IMR-90 (cell line): ENCODE results near the gene RERE. TPM values are rescaled to one million over a fixed set of nuclear protein-coding genes. Genes with fewer than 3 reads are reported as not detected.
A peak's percentile ranks its signal among the peaks of the same experiment; 100 is the strongest.

Source experiments
- ATAC-seq: fragments of 200-7000 bp; cut with Tn5 transposase; 2 replicates; pipeline ENCODE4 v1.9.1; 2020; ENCODE audit warnings: low read depth, mild to moderate bottlenecking, moderate library complexity
- BruUV-seq: library from RNA; stranded (reverse); fragments of 400-500 nt; replicated peaks from 2 replicates; lab custom pipeline; 2021; lab: Mats Ljungman, UMichigan
- CTCF ChIA-PET: fragments of 300-600 bp; formaldehyde crosslinking; extraction: SDS; loops from one replicate; lab custom pipeline; 2021; ENCODE audit warnings: antibody characterized with exemption; lab: Yijun Ruan, JAX
- POLR2A ChIA-PET: fragments of 300-600 bp; sonication (Branson Sonifier 250); formaldehyde crosslinking; loops from one replicate; lab custom pipeline; 2022; ENCODE audit warnings: antibody characterized with exemption; ENCODE audit not compliant: unreplicated experiment; lab: Charles Lee
- DNase-seq: peaks from one replicate; pipeline ENCODE4 v3.0.0; 2013
- H2AFZ ChIP-seq: replicated peaks from 2 replicates; pipeline ENCODE3; 2013; ENCODE audit warnings: low read length, mild to moderate bottlenecking; ENCODE audit not compliant: poor library complexity
- H2AK5ac ChIP-seq: 2 replicates; pipeline ENCODE4 v1.6.1; 2013; ENCODE audit warnings: low read depth, low read length, inconsistent platforms
- H2AK9ac ChIP-seq: replicated peaks from 2 replicates; pipeline ENCODE3; 2013; ENCODE audit warnings: mild to moderate bottlenecking, low read depth, low read length, moderate library complexity; ENCODE audit not compliant: poor library complexity
- H2BK120ac ChIP-seq: 2 replicates; pipeline ENCODE4 v1.6.1; 2013; ENCODE audit warnings: low read depth, low read length, inconsistent platforms
- H2BK15ac ChIP-seq: 3 replicates; pipeline ENCODE4 v1.6.1; 2013; ENCODE audit warnings: low read depth, low read length, inconsistent platforms
- H2BK20ac ChIP-seq: 2 replicates; pipeline ENCODE4 v1.6.1; 2013; ENCODE audit warnings: low read depth, mild to moderate bottlenecking, inconsistent platforms, low read length, moderate library complexity
- H2BK5ac ChIP-seq: 2 replicates; pipeline ENCODE4 v1.6.1; 2013; ENCODE audit warnings: mild to moderate bottlenecking, low read depth, low read length, inconsistent platforms; ENCODE audit not compliant: poor library complexity, severe bottlenecking
- H3K14ac ChIP-seq: replicated peaks from 2 replicates; pipeline ENCODE4 v1.6.1; 2013; ENCODE audit warnings: low read depth, low read length, inconsistent platforms
- H3K18ac ChIP-seq: 2 replicates; pipeline ENCODE4 v1.6.1; 2013; ENCODE audit warnings: low read depth, low read length, control low read depth
- H3K23ac ChIP-seq: 2 replicates; pipeline ENCODE4 v1.6.1; 2013; ENCODE audit warnings: low read depth, low read length, inconsistent platforms
- H3K27ac ChIP-seq: 2 replicates; pipeline ENCODE4 v1.5.1; 2013; ENCODE audit warnings: mild to moderate bottlenecking, control low read depth, low read length; ENCODE audit not compliant: insufficient read depth
- H3K27me3 ChIP-seq: 2 replicates; pipeline ENCODE4 v1.6.1; 2013; ENCODE audit warnings: low read length; ENCODE audit not compliant: control insufficient read depth, insufficient read depth
- H3K36me3 ChIP-seq: 2 replicates; pipeline ENCODE4 v1.6.1; 2013; ENCODE audit warnings: low read length, mixed read lengths; ENCODE audit not compliant: control insufficient read depth, insufficient read depth
- H3K4ac ChIP-seq: 2 replicates; pipeline ENCODE4 v1.6.1; 2013; ENCODE audit warnings: low read depth, low read length, inconsistent platforms
- H3K4me1 ChIP-seq: 2 replicates; pipeline ENCODE4 v1.6.1; 2013; ENCODE audit warnings: low read length, mixed read lengths; ENCODE audit not compliant: control insufficient read depth, insufficient read depth
- H3K4me2 ChIP-seq: 2 replicates; pipeline ENCODE4 v1.6.1; 2013; ENCODE audit warnings: low read depth, mild to moderate bottlenecking, control low read depth, low read length, moderate library complexity
- H3K4me3 ChIP-seq: 2 replicates; pipeline ENCODE4 v1.5.1; 2013; ENCODE audit warnings: low read depth, mild to moderate bottlenecking, control low read depth, low read length, moderate library complexity; ENCODE audit not compliant: insufficient read depth
- H3K56ac ChIP-seq: 2 replicates; pipeline ENCODE4 v1.6.1; 2013; ENCODE audit warnings: low read length, inconsistent platforms; ENCODE audit not compliant: insufficient read depth; ENCODE audit errors: extremely low read depth
- H3K79me1 ChIP-seq, 2 experiments: 2 replicates each; pipeline ENCODE4 v1.6.1; 2013; ENCODE audit warnings: low read length in 2 of 2, inconsistent platforms in 1 of 2, low read depth in 1 of 2
- H3K9ac ChIP-seq: 2 replicates; pipeline ENCODE4 v1.6.1; 2013; ENCODE audit warnings: low read depth, low read length, control low read depth
- H3K9me1 ChIP-seq: 2 replicates; pipeline ENCODE4 v1.6.1; 2013; ENCODE audit warnings: low read length, inconsistent platforms; ENCODE audit not compliant: insufficient read depth
- H3K9me3 ChIP-seq: 2 replicates; pipeline ENCODE4 v1.6.1; 2013; ENCODE audit warnings: low read length; ENCODE audit not compliant: control insufficient read depth, insufficient read depth
- H4K20me1 ChIP-seq: 2 replicates; pipeline ENCODE4 v1.6.1; 2013; ENCODE audit warnings: low read length, inconsistent platforms; ENCODE audit not compliant: insufficient read depth
- H4K5ac ChIP-seq: 2 replicates; pipeline ENCODE4 v1.6.1; 2013; ENCODE audit warnings: mild to moderate bottlenecking, low read depth, low read length, control low read depth
- H4K8ac ChIP-seq, 2 experiments: 2 replicates each; pipeline ENCODE4 v1.6.1; 2013; ENCODE audit warnings: low read depth in 2 of 2, low read length in 2 of 2, control low read depth in 1 of 2, inconsistent platforms in 1 of 2
- H4K91ac ChIP-seq: 2 replicates; pipeline ENCODE4 v1.6.1; 2013; ENCODE audit warnings: low read depth, low read length, inconsistent platforms; ENCODE audit not compliant: insufficient read depth
- BHLHE40 ChIP-seq: fragments of 150-350 bp; IDR thresholded peaks from 2 replicates; pipeline ENCODE4 v1.6.1; 2016; ENCODE audit warnings: mild to moderate bottlenecking, low read depth, low read length
- CEBPB ChIP-seq: IDR thresholded peaks from 2 replicates; pipeline ENCODE4 v1.6.1; 2012; ENCODE audit warnings: low read depth, low read length, improper control_type of control experiment
- CHD1 ChIP-seq: IDR thresholded peaks from 2 replicates; pipeline ENCODE4 v1.6.1; 2012; ENCODE audit warnings: low read depth, low read length, improper control_type of control experiment
- FOS ChIP-seq: fragments of 150-350 bp; IDR thresholded peaks from 2 replicates; pipeline ENCODE4 v1.6.1; 2016; ENCODE audit warnings: low read depth, low read length
- MAZ ChIP-seq: IDR thresholded peaks from 2 replicates; pipeline ENCODE4 v1.6.1; 2012; ENCODE audit warnings: low read depth, mild to moderate bottlenecking, low read length, improper control_type of control experiment, moderate library complexity, borderline replicate concordance
- NFE2L2 ChIP-seq: fragments of 150-350 bp; IDR thresholded peaks from 2 replicates; pipeline ENCODE4 v1.6.1; 2016; ENCODE audit warnings: low read depth, mild to moderate bottlenecking, low read length
- POLR2A ChIP-seq: IDR thresholded peaks from 2 replicates; pipeline ENCODE4 v1.6.1; 2012; ENCODE audit warnings: mild to moderate bottlenecking, low read depth, low read length
- SMC3 ChIP-seq: fragments of 150-350 bp; IDR thresholded peaks from 2 replicates; pipeline ENCODE4 v1.6.1; 2016; ENCODE audit warnings: low read depth, mild to moderate bottlenecking, antibody characterized with exemption, low read length, moderate library complexity
- WGBS, 2 experiments: methylation state at CpG; one replicate each; pipeline versions ENCODE4 v1.1.5 to v1.1.7; 2013; ENCODE audit warnings: missing lambda C conversion rate in 2 of 2; ENCODE audit not compliant: insufficient read length in 1 of 2; ENCODE audit errors: extremely low coverage in 2 of 2; 5-methylcytosine and 5-hydroxymethylcytosine counted together
- dilution Hi-C: fragments of 300-500 bp; cut with HindIII; formaldehyde crosslinking; loops from one replicate; pipeline ENCODE4 v1.14.3; 2018; ENCODE audit warnings: low sequenced_read_pairs; ENCODE audit not compliant: unreplicated experiment
- in situ Hi-C: fragments of 300-500 bp; cut with MboI; formaldehyde crosslinking; loops from 3 replicates; pipeline ENCODE4 v1.14.3; 2019; ENCODE audit warnings: low sequenced_read_pairs, inconsistent platforms, mixed read lengths
- intact Hi-C: fragments of 100-400 bp; cut with micrococcal nuclease; formaldehyde crosslinking; loops from 2 replicates; pipeline ENCODE4 v1.10.0; 2022
- polyA plus RNA-seq, 3 experiments: library from polyadenylated mRNA; depleted of rRNA; stranded (reverse); fragments of >200 nt; gene quantifications; 2 replicates each; pipeline ENCODE4 v1.2.3, GENCODE V29; 2012; ENCODE audit warnings: low replicate concordance in 1 of 3
- total RNA-seq: library from RNA; depleted of rRNA; stranded (reverse); fragments of >200 nt; gene quantifications from 2 replicates; pipeline ENCODE4 v1.2.3, GENCODE V29; 2012
- TF ChIP-seq, protein P1 (sequence below): fragments of 150-350 bp; IDR thresholded peaks from 2 replicates; pipeline ENCODE4 v1.6.1; 2016; ENCODE audit warnings: low read depth, mild to moderate bottlenecking, low read length, moderate library complexity, borderline replicate concordance

Gene RERE
- total and polyA plus RNA-seq, 2 of the 4 experiments (the other 2 are of a cell fraction) = 11.5 to 25.1 TPM

DNA sequence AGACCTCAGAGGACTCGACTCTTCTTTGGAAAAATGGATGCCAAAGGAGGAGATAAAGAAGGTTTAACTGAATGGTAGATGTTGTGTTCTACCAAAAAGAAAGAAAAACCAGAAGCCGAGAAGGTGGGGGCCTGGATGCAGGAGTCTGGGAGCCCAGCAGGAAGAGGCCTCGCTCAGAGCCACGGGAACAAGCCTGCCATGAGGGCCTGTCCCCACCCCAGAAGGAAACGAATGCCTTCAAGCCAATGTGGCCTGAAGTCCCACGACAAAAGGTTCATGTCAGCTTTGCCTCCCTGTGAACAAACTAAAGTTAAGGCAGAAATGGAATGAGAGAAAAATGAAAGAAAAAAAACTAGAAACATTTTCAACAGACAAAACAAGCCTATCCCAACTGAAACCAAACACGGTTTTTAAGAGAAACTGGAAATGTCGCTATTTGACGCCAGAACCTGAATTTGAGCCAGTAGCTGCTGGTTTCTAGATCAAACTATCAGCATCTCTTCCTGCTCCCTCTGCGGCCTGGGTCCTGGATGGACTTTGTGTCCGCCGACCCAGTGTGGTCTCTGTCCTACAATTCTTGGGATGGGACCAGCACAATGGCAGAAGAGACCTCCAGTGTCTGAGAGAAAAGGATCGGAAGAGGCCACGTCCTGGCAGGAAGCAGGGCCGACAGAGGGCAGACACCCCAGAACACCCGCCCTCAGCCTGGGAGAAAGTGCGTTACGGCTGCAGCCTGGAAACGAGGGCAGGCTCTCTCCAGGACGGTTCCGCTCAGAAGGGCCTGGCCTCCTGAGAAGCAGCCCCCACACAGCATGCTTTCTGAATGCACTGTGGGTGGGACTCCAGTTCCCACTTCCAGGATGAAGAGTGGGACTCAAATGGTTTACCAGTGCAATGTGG lies 464.3 kb downstream of the RERE start (continued):
- TF ChIP-seq CHD1 (no peak), SMC3 (no peak)

DNA sequence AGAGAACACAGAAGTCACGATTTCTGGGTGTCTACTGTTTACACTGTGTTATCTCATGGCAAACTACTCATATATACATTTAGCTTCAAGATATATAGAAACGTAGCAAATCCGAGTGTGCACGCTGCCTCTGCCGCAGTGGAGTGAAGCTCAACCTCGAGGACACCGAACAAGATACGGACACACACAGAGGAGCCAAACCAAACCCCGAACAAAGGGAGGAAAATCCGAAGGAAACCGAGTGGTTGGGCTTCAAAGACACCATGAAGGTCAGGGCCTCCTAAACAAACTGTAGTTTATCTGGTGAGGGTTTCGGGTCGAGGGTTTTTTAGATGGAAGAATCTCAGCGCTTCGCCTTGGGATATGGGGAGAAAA lies 465.0 kb downstream of the RERE start:
- in situ Hi-C loops (loop anchor here (5.0 kb wide), 1 partner anchor 375 kb away; no protein-coding TSS in a partner anchor), intact Hi-C loops (no loop called here), dilution Hi-C loops (no loop called here)
- no peak overlapping the region for H3K23ac ChIP-seq
- no peak overlapping the region for H2BK15ac ChIP-seq
- CTCF ChIA-PET = interaction anchor here (0.6 kb wide), 1 partner anchor 444 kb away, joined by 3 read pairs; no protein-coding TSS in a partner anchor
- 0 out of 4 replicates have a peak overlapping the region, but pooled peaks of 1 of the 2 experiments have one; percentile 10 for H4K8ac ChIP-seq
- peak overlapping the region; percentile 5 for H2AK9ac ChIP-seq
- TF ChIP-seq FOS = no peak
- no peak for TF ChIP-seq NFE2L2
- no peak for TF ChIP-seq POLR2A
- TF ChIP-seq BHLHE40 = no peak
- TF ChIP-seq MAZ = no peak
- TF ChIP-seq, protein P1, sequence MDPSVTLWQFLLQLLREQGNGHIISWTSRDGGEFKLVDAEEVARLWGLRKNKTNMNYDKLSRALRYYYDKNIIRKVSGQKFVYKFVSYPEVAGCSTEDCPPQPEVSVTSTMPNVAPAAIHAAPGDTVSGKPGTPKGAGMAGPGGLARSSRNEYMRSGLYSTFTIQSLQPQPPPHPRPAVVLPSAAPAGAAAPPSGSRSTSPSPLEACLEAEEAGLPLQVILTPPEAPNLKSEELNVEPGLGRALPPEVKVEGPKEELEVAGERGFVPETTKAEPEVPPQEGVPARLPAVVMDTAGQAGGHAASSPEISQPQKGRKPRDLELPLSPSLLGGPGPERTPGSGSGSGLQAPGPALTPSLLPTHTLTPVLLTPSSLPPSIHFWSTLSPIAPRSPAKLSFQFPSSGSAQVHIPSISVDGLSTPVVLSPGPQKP = no peak
- no peak for TF ChIP-seq CEBPB
- ATAC-seq (no peak), DNase-seq (no peak)
- TSS peak; percentile 66 for BruUV-seq
- no peaks in the 10 kb centered on the region for H3K9me3 ChIP-seq
- no peak overlapping the region for H2BK5ac ChIP-seq
- H3K27ac ChIP-seq = no peak overlapping the region
- no peak overlapping the region for H3K4me2 ChIP-seq
- H3K79me1 ChIP-seq = peaks cover 16 to 40% of the 10 kb centered on the region in 2 experiments
- H3K4me1 ChIP-seq = peaks cover 13% of the 10 kb centered on the region
- H3K36me3 ChIP-seq = peaks cover 47% of the 10 kb centered on the region
- 0 out of 2 replicates have a peak overlapping the region, but pooled peaks have one; percentile 8 for H3K4ac ChIP-seq
- peak overlapping the region; percentile 4; the same call in 1 of the 2 replicates for H3K18ac ChIP-seq
- no peak overlapping the region for H2AFZ ChIP-seq
- no peak overlapping the region for H3K56ac ChIP-seq
- H3K27me3 ChIP-seq = no peaks in the 10 kb centered on the region
- 51% methylated on average over 11 of the region's 15 CpGs; no CpG with 5 or more reads in 1 of the 2 experiments for WGBS, 2 experiments
- H2BK20ac ChIP-seq = no peak overlapping the region
- no peak overlapping the region for H2AK5ac ChIP-seq
- H3K9me1 ChIP-seq = peaks cover 3% of the 10 kb centered on the region; the same call in 1 of the 2 replicates
- no peak overlapping the region for H3K4me3 ChIP-seq
- H2BK120ac ChIP-seq = no peak overlapping the region
- H3K14ac ChIP-seq = no peak overlapping the region
- H3K9ac ChIP-seq = no peak overlapping the region
- POLR2A ChIA-PET = no interaction called here
- no peak overlapping the region for H4K91ac ChIP-seq
- peaks cover 22% of the 10 kb centered on the region; the same call in 1 of the 2 replicates for H4K20me1 ChIP-seq
- no peak overlapping the region; the same call in 1 of the 2 replicates for H4K5ac ChIP-seq
